DMS 273 treated with DMSO at 0.1 percent for 48 hours (cell line): ENCODE data around the gene TCP11L1.
A peak's percentile ranks its signal among the peaks of the same experiment; 100 is the strongest.

ENCODE experiments used
- DNase-seq: peaks from one replicate; lab custom pipeline; 2025; lab: John Stamatoyannopoulos, UW

Gene TCP11L1, protein sequence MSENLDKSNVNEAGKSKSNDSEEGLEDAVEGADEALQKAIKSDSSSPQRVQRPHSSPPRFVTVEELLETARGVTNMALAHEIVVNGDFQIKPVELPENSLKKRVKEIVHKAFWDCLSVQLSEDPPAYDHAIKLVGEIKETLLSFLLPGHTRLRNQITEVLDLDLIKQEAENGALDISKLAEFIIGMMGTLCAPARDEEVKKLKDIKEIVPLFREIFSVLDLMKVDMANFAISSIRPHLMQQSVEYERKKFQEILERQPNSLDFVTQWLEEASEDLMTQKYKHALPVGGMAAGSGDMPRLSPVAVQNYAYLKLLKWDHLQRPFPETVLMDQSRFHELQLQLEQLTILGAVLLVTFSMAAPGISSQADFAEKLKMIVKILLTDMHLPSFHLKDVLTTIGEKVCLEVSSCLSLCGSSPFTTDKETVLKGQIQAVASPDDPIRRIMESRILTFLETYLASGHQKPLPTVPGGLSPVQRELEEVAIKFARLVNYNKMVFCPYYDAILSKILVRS

DNA sequence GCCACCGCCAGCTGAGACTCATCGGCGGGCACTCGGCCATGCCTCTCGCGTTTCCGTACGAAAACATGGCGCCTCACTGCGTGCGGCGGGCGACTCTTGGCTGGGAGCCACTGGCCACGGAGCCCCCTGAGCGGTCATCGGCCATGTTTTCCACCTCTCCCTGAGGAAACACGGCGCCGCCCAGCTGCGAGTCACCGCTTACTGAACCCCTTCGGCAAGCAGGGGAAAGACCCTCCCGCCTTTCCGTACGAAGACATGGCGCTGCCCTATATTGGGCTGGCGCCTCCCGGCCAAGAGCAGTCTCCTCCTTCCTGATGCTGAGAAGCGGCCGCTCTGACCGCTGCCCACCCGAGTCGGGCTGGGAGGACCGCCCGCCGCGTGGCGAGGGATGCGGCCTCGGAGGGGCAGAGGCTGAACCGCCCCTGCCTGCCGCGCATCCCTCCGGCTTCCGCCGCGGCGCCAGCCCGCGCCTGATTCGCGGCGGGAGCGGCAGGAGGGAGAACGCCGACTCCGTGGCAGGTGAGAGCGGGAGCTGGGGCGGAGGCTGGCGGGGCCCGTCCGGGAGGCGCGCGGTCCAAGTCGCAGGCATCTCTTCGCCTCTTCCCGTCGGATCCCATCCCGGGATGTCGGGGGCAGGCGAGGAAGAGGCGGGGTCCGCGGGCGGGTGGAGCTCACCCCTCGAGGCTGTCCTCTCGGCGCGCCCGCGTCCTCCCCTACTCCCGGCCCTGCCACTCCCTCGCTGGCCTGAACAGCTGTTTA, at the start of gene TCP11L1:
Gene TCP11L1, plus strand, starts transcription at position 299 of the 759 bp plus-strand sequence. CDS start 4,202 bp downstream, outside the sequence.
- DNase-seq, result peak; percentile 63

DNA sequence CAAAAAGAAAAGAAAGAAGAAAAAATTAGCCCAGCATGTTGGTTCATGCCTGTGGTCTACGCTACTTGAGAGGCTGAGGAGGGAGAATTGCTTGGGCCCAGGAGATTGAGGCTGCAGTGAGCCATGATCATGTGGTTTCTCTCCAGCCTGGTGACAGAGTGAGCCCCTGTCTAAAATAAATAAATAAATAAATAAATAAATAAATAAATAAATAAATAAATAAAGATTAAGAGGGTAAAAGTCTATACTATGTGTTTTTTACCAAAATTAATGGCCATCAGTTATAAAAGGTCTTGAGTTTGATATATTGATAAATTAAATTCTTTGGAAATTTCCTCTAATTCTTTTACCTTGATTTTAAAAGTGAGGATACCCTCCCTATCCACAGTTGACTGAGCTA, 48.9 kb upstream of the TCP11L1 start:
- DNase-seq, result no peak

DNA sequence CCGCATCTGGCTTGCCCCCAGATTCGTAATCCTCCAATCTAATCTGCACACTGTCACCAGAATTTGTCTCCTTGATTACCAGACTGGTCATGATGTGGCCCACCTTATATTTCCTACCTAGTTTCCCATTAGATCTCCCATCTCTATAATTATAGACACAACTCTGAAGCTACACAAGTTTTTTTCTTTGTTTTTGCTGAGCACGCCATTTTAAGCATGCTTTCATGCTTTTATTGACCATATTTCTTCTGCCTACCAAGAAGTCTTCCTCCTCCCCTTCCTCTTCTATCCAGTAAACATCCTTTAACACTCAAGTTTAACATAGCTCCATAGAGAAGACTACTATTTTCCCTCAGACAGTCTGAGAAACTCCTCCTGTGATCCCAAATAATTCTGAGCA, 47.9 kb upstream of the TCP11L1 start:
- DNase-seq, result no peak

DNA sequence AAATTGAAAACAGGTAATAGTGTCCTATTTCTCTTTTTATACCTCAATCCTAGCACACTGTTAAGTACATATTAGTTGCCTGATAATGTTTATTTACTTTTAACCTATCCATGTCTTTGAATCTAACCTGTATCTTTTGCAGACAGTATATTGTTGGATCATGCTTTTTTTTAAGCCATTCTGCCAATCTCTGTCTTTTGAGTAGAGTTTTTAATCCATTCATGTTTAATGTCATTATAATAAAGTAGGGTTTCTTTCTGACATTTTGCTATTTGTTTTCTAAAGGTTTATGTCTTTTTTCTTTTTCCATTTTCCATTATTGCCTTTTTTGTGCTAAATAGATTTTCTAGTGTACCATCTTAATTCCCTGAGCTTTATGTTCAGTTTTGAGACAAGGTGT, 47.5 kb upstream of the TCP11L1 start:
- DNase-seq, result no peak

DNA sequence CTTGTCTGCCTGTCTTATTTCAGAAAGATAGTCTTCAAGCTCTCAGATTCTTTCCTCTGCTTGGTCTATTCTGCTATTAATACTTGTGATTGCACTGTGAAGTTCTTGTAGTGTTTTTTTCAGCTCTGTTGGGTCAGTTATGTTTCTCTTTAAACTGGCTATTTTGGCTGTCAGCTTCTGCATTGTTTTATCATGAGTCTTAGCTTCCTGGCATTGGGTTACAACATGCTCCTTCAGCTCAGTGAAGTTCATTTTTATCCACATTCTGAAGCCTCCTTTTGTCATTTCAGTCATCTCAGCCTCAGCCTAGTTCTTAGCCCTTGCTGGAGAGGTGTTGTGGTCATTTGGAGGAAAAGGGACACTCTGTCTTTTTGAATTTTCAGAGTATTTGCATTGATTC, 39.2 kb upstream of the TCP11L1 start:
- no peak for DNase-seq

DNA sequence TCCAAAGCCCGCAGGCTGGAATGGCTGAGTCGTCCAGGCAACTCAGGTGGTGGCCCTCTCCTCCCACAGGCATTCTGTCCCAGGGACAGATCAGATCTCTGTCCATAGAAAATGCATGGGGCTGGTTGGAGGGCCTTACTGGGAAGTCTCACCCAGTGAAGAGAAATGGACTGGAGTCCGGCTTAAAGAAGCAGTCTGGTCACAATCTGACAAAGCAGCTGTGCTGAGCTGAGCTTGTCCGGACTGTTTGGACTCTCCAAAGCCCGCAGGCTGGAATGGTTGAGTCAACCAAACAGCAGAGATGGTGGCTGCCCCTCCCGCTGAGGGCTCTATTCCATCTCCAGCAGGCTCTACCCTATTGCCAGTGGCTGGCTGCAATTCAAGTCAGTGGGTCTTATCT, 38.1 kb upstream of the TCP11L1 start:
- DNase-seq, result no peak

DNA sequence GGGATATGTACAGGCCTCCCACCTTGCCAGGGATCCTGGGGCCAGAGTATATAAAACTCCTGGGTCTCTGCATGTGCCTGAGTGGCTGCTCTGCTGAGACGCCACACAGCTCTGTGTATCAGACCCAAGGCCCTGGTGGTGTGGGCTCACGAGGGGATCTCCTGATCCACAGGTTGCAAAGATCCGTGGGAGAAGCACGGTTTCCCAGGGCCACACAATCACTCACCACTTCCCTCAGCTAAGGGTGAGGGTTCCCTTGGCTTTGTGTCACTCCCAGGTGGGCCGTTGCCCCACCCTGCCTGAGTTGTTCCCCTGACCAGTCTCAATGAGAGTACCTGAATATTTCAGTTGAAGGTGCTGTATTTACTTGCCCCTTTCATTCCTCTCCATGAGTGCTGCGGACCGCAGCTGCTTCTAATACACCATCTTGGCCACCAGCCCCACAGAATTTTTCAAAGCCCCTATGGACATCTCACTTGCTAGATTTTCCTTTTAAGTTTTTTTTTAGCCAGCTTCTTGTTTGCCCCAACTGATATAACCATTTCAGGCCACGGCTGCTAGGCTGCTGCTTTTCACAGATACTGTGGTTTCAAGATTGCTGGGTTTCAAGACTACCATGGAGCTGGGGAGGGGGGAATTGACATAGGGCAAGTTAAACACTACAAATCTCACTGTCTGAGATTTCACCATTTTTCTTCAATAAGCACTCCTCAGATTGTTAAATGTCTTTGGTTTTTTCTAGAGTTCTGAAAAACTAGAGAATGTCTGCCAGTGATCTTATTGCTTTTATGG, 37.4 kb upstream of the TCP11L1 start:
- no peak for DNase-seq

DNA sequence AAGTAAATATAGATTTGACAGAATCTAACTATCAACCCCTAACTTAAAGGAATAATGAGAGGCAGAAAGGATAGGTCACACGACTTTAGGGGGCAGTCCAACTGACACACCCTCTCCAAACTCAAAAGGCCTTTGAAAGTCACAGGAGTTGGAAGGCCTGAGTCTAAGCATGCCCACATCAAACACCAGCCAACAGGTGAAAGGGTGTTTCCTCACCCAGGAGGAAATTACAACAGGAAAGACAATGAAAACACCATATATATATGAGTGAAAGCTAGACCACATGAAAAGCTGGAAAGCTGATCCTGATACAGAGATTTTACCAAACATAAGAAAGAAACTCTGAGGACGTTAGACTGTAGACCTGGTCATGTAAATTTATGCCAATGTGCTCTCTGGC, 34.2 kb upstream of the TCP11L1 start:
- no peak for DNase-seq

DNA sequence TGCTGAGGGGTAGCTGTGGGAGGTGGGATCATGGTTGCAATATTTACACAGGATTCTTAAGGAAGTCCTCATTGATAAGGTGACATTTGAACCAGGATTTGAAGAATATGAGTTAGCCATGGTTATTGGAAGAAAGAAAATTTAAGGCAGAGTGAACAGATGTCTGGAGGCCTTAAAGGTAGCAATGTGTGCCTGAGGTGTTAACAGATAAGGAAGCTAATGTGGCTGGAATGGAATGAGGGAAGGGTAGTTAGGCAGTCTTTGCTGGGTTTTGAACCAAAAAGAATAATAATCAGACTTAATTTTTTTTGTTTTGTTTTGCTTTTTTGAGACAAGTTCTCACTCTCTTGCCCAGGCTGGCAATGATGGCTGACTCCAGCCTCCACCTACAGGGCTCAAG, 33.4 kb upstream of the TCP11L1 start:
- no peak for DNase-seq

DNA sequence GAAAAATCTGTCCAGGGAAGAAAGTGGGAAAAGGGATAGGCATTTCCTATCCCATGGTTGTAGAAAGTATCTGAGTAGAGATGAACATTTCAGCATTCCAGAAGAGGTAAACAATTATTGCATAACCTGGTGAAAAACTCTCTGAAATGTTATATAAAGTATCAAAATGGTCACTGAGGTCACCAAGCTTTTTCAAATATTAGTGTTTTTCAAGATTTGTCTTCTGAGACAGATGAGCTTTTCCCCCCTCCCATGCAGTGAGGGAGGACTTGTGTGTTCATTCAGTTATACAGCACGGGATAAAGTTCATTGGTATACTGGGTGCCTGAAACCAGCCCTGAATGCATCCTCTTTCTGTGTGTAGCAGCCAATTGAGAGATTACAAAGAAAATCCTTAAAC, 25.6 kb upstream of the TCP11L1 start:
- DNase-seq, result no peak

DNA sequence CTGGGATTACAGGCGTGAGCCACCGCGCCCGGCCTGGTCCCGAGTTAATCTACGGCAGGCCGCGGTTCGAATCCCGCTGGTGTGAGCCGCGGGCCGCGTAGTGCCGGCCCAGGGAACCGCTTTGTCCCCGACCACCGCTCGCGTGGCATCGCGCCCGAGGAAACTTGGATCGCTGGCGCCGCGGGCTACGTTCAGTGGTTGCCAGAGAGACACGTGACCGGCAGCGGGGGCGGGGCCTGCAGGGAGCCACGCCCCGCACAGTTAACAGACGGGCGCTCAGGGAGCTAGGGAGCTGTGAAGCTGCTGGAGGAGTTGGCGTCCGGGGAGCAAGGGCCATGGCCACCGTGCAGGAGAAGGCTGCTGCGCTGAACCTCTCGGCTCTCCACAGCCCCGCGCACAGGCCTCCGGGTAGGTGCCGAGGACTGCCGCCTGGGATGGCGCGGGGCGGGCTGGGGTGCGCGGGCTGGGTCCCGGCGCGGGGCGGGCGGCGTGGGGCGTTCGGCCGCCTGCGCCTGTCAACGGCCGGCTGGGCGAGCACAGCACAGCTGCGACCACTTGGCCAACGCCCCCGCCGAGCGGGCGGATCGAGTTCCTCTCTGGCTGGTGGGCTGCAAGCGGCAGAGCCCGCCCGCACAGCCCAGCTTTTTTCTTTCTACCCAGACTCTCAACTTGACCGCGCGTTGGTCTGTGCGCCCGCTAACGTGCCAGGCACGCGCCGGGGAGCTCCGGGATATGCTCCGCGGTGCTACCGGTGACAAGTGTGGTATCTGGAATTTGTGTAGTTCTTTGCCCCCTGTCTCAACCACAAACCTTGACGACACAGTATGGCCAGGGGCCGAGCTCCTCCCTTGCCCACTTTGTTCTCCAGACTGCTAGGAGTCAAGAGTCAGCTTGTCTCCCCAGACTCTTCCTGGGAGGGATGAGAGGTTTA, 23.5 kb upstream of the TCP11L1 start, which contains the start of gene DEPDC7:
Gene DEPDC7, plus strand, starts transcription at position 258 of the 931 bp plus-strand sequence. Its CDS starts 78 bp downstream, at position 336.
- peak; percentile 71 for DNase-seq

DNA sequence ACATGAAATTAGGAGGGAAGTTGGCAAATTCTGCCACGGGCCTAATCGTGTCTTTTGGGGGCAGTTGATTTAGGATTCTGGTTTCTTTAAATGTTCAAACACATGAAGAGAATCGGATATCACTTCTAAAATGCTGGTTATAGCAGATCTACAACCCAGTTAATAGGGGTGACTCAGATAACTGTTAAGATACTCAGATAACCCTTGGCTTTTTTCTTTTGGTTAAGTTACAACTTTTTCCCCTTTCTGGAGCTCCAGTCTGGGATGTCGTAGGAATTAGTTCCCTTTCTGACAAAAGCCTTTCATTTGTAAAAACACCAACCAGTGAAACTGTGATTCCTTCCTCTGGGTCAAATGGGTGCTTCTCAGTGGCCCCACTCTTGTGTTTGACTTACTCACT, 22.7 kb upstream of the TCP11L1 start:
- no peak for DNase-seq

DNA sequence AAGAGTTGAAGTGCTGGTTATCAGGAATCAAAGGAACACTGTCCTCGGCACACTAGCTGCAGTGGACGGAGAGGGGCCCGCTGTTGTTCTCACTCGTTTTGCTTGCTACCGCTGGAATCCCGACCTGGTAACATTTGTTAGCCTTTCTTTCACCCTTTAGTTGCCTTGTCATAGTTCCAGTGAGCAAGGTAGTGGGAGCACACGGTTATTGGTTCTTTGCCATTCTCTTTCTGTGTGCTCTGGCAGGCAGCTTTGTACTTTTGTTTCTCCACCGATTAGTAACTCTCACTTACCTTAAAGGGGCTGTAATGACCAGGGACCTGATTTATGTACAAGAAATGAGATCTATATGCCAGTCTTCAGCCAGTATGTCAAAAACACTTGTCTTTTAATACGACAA, 21.9 kb upstream of the TCP11L1 start:
- DNase-seq, result no peak

DNA sequence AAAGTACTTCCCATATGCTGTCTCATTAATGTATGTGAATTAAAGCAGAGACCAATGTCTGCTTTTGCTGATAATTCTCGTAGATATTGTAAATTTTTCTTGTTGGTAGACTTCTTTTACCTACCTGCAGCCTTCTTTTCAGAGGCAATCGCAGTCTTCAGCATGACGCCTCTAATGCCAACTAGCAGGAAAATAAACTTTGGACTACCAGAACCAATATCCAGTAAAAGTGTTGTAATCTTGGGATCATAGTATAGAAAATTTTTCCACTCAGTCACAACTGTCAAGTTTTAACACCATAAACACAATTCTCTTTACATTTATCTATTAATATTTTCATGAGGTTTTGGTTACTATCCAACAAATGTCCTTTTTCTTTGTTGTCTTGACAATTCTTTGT, 21.4 kb upstream of the TCP11L1 start:
- no peak for DNase-seq

DNA sequence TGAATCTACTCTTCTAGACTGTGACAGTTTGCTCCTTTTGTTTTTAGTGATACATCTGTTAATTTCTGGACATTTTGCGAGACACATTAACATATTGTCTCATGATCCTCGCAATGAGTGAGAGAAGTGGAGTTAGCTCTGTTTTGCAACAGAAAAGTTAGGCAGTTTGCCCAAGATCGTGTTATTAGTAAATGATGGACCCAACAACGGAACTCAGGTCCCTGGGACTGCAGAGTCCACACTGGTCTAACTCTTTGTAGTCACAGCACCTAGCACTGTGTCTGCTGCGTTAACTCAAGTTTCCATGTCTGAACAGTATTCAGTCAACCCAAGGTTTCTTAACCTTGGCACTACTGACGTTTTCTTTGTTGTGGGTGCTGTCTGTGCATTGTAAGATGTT, 20.5 kb upstream of the TCP11L1 start:
- no peak for DNase-seq

DNA sequence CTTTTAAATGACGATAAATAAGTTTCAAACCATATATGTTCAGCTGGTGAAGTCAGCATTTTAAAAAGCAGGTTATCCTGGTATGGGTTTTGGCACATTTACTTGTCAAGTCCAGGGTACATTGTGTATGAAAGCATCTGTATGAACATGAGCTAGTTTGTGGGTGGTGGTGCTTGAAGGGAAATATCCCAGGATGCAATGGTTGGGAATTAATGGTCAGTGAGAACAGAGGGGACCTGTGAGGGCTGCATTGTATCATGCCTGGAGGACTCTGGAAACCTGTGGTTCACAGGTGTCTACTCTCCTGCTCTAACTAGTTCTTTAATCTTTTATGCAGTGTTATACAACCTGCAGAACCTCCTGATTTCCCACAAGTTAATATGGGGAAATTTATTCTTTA, 17.9 kb upstream of the TCP11L1 start:
- DNase-seq, result no peak

DNA sequence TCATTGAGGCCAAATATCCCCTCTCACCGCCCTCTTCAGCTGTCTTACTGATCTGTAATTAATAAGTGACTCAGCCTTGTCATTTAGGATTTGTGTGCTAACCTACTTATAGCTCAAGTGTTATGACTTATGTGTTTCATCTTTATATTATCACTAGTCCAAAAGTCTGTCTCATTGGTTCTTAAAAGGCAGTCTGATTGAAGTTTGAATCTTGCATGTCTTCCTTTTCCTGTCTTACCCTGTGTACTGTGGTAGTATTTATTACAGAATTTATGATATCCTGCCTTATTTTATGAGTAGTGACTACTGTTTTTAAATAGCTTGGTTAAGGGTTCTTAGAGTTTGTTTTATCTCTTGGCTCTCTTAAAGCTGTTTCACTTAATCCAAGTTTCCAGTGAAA, 17.4 kb upstream of the TCP11L1 start:
- DNase-seq, result no peak

DNA sequence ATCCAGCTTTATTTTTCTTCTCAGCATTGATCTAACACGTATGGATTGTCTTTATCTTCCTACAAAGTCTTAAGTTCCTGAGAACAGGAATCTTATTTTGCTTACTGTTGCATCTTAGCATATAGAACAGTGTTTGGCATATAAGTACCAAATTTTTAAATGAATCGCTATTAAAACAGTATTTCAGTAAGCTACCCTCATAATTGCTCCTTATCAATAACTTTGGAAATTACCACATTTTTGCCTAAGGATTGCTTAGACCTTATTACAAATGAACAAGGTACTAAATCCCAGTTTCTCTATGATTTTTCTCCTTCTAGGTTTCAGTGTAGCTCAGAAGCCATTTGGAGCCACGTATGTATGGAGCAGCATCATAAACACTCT, 14.0 kb upstream of the TCP11L1 start:
- DNase-seq, result no peak

DNA sequence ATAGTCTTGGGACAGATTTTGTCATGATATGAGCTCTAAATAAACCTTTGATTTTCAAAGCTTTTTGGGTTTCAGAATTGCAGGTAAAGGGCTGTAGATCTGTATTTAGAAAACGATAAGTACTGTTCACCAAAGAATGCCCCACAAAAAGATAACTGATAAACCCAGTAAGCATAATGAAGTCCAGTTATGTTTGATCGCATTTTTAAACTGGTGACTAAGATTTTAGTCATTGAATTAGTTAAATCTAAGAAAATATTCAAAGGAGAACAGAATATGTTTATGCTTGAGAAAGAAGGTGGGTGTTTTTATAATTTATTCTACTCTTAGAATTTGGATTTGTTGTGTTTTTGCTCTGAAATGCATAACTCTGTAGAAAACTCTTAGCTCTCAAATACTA, 12.1 kb upstream of the TCP11L1 start:
- DNase-seq, result no peak

DNA sequence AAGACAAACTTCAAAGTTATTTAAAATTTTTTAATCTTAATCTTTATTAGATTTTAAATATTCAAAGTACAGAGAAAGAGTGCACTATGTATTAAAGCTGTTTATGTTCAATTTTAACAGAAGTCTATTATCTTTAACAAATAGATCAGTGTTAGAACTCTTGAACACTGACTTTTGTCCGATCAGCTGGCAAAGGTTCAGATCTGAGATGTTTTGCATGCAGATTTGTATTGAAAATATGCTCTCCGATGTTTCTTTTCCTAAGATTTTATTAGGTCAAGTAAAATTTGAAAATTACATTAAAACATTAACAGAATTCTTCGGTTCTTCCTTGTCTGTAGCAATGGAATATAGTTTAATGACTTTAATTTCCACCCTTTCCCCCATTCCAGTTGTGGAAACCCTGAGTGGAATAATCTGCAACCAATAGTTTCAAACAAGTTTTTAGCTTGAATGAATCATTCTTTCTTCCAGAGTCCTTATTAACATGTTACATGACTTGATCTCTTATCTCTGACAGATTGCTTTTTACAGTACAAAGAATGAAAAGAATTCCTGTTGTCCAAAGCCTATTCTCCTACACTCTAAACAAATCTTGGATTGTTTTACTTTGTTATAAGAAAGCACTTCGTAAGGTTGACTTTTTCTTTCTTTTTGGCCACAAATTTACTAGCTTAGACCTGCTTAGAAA, 11.4 kb upstream of the TCP11L1 start:
- no peak for DNase-seq

DNA sequence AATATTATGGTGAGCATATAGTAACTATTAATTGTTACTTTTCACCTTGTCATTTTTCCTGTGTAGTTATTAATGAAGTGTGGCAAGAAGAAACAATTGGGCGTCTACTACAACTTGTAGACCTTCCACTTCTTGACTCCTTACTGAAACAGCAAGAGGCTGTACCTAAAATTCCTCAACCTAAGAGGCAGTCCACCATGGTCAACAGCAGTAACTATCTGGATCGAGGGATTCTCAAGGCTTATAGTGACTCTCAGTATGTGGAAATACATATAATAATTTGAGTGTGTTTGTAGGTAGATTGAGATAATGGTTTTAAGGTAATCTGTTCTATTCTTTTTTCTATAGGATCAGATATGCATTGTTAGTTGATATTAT, 10.8 kb upstream of the TCP11L1 start:
- no peak for DNase-seq
